ENCODE results near the gene PTX4. TPM values are rescaled to one million over a fixed set of nuclear protein-coding genes. Genes with fewer than 3 reads are reported as not detected.

Gene PTX4
- total and polyA plus RNA-seq, 9 of the 15 experiments (the other 6 are each of a cell fraction or from before 2014, with no cell fraction given), result 0.11 TPM; not detected in 8

DNA sequence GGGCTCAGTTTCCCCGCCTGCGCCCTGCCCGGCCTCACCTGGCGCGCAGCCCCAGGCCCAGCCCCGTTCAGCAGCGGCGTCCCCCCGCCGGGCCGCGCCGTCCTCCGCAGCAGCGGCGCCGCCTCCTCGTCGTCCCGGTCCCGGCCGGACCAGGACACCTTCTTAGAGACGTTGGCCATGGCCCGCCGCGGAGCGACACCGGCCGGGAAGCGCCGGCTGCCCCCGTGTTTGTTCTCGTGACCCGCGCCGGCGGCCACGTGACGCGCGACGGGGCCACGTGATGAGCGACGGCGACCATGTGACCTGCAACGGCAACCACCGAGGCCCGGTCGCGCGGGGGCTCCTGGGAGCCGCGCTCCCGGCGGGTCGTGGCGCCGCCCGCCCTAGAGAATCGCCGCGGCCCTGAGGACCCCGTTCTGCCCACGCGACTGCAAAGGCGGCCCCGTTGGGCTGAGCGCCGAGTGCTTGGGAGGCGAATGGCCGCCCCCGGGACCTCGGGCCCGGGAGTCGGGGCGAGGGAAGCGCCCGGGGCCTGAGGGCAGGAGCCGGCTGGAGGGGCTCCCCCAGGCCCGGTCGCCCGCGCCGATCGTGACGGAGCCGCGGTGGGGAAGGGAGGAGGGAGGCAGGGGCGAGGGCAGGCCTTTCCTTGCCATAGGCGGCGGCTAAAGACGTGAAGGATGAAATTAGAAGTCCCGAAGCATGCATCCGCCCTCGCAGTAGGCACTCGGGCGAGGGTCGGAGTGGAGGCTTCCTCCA, 13.8 kb downstream of the PTX4 start, which contains the start of gene CLCN7 (continued):
- TF ChIP-seq RBM39 (optimal IDR thresholded peaks at IDR 0.05; ENCODE audit: low read depth, low read length), result no peak
- TF ChIP-seq PHF20 (IDR thresholded peaks at IDR 0.05; ENCODE audit: partially characterized antibody), result peak; percentile 93
- TF ChIP-seq, protein P1, sequence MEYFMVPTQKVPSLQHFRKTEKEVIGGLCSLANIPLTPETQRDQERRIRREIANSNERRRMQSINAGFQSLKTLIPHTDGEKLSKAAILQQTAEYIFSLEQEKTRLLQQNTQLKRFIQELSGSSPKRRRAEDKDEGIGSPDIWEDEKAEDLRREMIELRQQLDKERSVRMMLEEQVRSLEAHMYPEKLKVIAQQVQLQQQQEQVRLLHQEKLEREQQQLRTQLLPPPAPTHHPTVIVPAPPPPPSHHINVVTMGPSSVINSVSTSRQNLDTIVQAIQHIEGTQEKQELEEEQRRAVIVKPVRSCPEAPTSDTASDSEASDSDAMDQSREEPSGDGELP (CRISPR knock-in tag; IDR thresholded peaks at IDR 0.05; ENCODE audit: borderline replicate concordance), result peak; percentile 86
- TF ChIP-seq ZFPM2 (CRISPR knock-in tag; IDR thresholded peaks at IDR 0.05), result no peak
- TF ChIP-seq RFX5 (IDR thresholded peaks at IDR 0.05; ENCODE audit: low read depth, low read length), result no peak
- TF ChIP-seq PTTG1 (tag; IDR thresholded peaks at IDR 0.05; ENCODE audit: low read depth), result no peak
- TF ChIP-seq, protein P2, sequence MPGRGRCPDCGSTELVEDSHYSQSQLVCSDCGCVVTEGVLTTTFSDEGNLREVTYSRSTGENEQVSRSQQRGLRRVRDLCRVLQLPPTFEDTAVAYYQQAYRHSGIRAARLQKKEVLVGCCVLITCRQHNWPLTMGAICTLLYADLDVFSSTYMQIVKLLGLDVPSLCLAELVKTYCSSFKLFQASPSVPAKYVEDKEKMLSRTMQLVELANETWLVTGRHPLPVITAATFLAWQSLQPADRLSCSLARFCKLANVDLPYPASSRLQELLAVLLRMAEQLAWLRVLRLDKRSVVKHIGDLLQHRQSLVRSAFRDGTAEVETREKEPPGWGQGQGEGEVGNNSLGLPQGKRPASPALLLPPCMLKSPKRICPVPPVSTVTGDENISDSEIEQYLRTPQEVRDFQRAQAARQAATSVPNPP (IDR thresholded peaks at IDR 0.05; ENCODE audit: borderline replicate concordance, insufficient read depth, insufficient read length), result no peak
- no peak for TF ChIP-seq NBN (IDR thresholded peaks at IDR 0.05; ENCODE audit: low read depth)
- no peak for TF ChIP-seq SETDB1 (IDR thresholded peaks at IDR 0.05; ENCODE audit: low read length)
- TF ChIP-seq, protein P3, sequence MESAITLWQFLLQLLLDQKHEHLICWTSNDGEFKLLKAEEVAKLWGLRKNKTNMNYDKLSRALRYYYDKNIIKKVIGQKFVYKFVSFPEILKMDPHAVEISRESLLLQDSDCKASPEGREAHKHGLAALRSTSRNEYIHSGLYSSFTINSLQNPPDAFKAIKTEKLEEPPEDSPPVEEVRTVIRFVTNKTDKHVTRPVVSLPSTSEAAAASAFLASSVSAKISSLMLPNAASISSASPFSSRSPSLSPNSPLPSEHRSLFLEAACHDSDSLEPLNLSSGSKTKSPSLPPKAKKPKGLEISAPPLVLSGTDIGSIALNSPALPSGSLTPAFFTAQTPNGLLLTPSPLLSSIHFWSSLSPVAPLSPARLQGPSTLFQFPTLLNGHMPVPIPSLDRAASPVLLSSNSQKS (CRISPR knock-in tag; IDR thresholded peaks at IDR 0.05), result no peak
- TF ChIP-seq ZNF707 (CRISPR knock-in tag; conservative IDR thresholded peaks at IDR 0.05), result no peak
- TF ChIP-seq ZFP1 (CRISPR knock-in tag; IDR thresholded peaks at IDR 0.05), result no peak
- no peak for TF ChIP-seq ZNF586 (CRISPR knock-in tag; conservative IDR thresholded peaks at IDR 0.05)
- TF ChIP-seq, protein P4, sequence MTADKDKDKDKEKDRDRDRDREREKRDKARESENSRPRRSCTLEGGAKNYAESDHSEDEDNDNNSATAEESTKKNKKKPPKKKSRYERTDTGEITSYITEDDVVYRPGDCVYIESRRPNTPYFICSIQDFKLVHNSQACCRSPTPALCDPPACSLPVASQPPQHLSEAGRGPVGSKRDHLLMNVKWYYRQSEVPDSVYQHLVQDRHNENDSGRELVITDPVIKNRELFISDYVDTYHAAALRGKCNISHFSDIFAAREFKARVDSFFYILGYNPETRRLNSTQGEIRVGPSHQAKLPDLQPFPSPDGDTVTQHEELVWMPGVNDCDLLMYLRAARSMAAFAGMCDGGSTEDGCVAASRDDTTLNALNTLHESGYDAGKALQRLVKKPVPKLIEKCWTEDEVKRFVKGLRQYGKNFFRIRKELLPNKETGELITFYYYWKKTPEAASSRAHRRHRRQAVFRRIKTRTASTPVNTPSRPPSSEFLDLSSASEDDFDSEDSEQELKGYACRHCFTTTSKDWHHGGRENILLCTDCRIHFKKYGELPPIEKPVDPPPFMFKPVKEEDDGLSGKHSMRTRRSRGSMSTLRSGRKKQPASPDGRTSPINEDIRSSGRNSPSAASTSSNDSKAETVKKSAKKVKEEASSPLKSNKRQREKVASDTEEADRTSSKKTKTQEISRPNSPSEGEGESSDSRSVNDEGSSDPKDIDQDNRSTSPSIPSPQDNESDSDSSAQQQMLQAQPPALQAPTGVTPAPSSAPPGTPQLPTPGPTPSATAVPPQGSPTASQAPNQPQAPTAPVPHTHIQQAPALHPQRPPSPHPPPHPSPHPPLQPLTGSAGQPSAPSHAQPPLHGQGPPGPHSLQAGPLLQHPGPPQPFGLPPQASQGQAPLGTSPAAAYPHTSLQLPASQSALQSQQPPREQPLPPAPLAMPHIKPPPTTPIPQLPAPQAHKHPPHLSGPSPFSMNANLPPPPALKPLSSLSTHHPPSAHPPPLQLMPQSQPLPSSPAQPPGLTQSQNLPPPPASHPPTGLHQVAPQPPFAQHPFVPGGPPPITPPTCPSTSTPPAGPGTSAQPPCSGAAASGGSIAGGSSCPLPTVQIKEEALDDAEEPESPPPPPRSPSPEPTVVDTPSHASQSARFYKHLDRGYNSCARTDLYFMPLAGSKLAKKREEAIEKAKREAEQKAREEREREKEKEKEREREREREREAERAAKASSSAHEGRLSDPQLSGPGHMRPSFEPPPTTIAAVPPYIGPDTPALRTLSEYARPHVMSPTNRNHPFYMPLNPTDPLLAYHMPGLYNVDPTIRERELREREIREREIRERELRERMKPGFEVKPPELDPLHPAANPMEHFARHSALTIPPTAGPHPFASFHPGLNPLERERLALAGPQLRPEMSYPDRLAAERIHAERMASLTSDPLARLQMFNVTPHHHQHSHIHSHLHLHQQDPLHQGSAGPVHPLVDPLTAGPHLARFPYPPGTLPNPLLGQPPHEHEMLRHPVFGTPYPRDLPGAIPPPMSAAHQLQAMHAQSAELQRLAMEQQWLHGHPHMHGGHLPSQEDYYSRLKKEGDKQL (CRISPR knock-in tag; IDR thresholded peaks at IDR 0.05; ENCODE audit: borderline replicate concordance), result no peak
- no peak for TF ChIP-seq ESRRB (CRISPR knock-in tag; IDR thresholded peaks at IDR 0.05; ENCODE audit: borderline replicate concordance)
- TF ChIP-seq NCOA1 (IDR thresholded peaks at IDR 0.05; ENCODE audit: low read depth), result no peak
- TF ChIP-seq GTF2A2 (tag; IDR thresholded peaks at IDR 0.05), result no peak
- TF ChIP-seq ARHGAP35 (IDR thresholded peaks at IDR 0.05; ENCODE audit: partially characterized antibody), result no peak
- no peak for TF ChIP-seq SRSF7 (optimal IDR thresholded peaks at IDR 0.05; ENCODE audit: low read depth, low read length)
- no peak for TF ChIP-seq ZNF764 (CRISPR knock-in tag; IDR thresholded peaks at IDR 0.05; ENCODE audit: low read depth)
- TF ChIP-seq CAMTA2 (CRISPR knock-in tag; conservative IDR thresholded peaks at IDR 0.05), result peak; percentile 79; the same call in 1 of the 2 replicates
